NCI-H82 treated with DMSO at 0.1 percent for 48 hours (cell line): ENCODE measurements around the gene ANKS1B.
A peak's percentile ranks its signal among the peaks of the same experiment; 100 is the strongest.
"Not testable (repeated sequence)": the region's sequence is repeated elsewhere in the genome, so short reads cannot be mapped to it uniquely, and the experiment has no call there.

Source experiments
- DNase-seq: peaks from one replicate; lab custom pipeline; 2025; ENCODE audit not compliant: unreplicated experiment; lab: John Stamatoyannopoulos, UW

ANKS1B gene

GRCh38 chr12:98974767-98975381, 1009.9 kb downstream of the ANKS1B start:
- no peak for DNase-seq

- no peak for DNase-seq
Measured at GRCh38 chr12:98973395-98973794, 1011.3 kb downstream of the ANKS1B start.

- DNase-seq = no peak
Measured at GRCh38 chr12:98970950-98971349, 1013.8 kb downstream of the ANKS1B start.

- no peak for DNase-seq
Measured at GRCh38 chr12:98970210-98970609, 1014.5 kb downstream of the ANKS1B start.

GRCh38 chr12:98968896-98969295, 1015.8 kb downstream of the ANKS1B start:
- DNase-seq = no peak

- DNase-seq = not testable (repeated sequence)
Measured at GRCh38 chr12:98957135-98957534, 1027.6 kb downstream of the ANKS1B start.

- DNase-seq = peak; percentile 8
Measured at GRCh38 chr12:98955284-98955683, 1029.5 kb downstream of the ANKS1B start.

- no peak for DNase-seq
Measured at GRCh38 chr12:98954506-98954905, 1030.2 kb downstream of the ANKS1B start.

GRCh38 chr12:98951406-98951805, 1033.3 kb downstream of the ANKS1B start:
- no peak for DNase-seq

GRCh38 chr12:98948343-98948949, 1036.3 kb downstream of the ANKS1B start:
- DNase-seq = no peak

GRCh38 chr12:98945864-98946263, 1038.9 kb downstream of the ANKS1B start:
- DNase-seq = no peak

- no peak for DNase-seq
Measured at GRCh38 chr12:98939926-98940325, 1044.8 kb downstream of the ANKS1B start.

- no peak for DNase-seq
Measured at GRCh38 chr12:98939350-98939749, 1045.4 kb downstream of the ANKS1B start.

GRCh38 chr12:98935847-98936246, 1048.9 kb downstream of the ANKS1B start:
- no peak for DNase-seq

GRCh38 chr12:98922871-98923270, 1061.9 kb downstream of the ANKS1B start:
- DNase-seq = no peak

GRCh38 chr12:98918176-98918863, 1066.4 kb downstream of the ANKS1B start:
- no peak for DNase-seq

- no peak for DNase-seq
Measured at GRCh38 chr12:98916106-98916505, 1068.6 kb downstream of the ANKS1B start.

GRCh38 chr12:98912401-98912974, 1072.2 kb downstream of the ANKS1B start:
- DNase-seq = no peak

- DNase-seq = no peak
Measured at GRCh38 chr12:98911396-98911795, 1073.3 kb downstream of the ANKS1B start.

- no peak for DNase-seq
Measured at GRCh38 chr12:98909746-98910145, 1075.0 kb downstream of the ANKS1B start.

- no peak for DNase-seq
Measured at GRCh38 chr12:98908866-98909265, 1075.9 kb downstream of the ANKS1B start.

GRCh38 chr12:98903875-98904274, 1080.9 kb downstream of the ANKS1B start:
- no peak for DNase-seq
